Epithelial cell of prostate (primary cell): ENCODE measurements around the gene KIF9.
"Not testable (repeated sequence)": the region's sequence is repeated elsewhere in the genome, so short reads cannot be mapped to it uniquely, and the experiment has no call there.

Experiments
- DNase-seq: peaks from one replicate; pipeline ENCODE4 v3.0.0-alpha.2; 2011; ENCODE audit warnings: low read depth, low spot score
- H3K27ac ChIP-seq: fragments of 450-650 bp; 2 replicates; pipeline ENCODE4 v1.5.1; 2017; ENCODE audit warnings: mild to moderate bottlenecking

Gene KIF9

GRCh38 chr3:47197287-47197686 lies 85.3 kb downstream of the KIF9 start:
- DNase-seq, result no peak
- H3K27ac ChIP-seq, result no peak overlapping the region

GRCh38 chr3:47194994-47195393 lies 87.6 kb downstream of the KIF9 start:
- no peak overlapping the region for H3K27ac ChIP-seq
- no peak for DNase-seq

GRCh38 chr3:47193871-47194859 lies 88.4 kb downstream of the KIF9 start:
- no peak for DNase-seq
- no peak overlapping the region for H3K27ac ChIP-seq

GRCh38 chr3:47186285-47186684 lies 96.3 kb downstream of the KIF9 start:
- DNase-seq, result no peak
- no peak overlapping the region for H3K27ac ChIP-seq

- DNase-seq, H3K27ac ChIP-seq: not testable (repeated sequence)
Observed at GRCh38 chr3:47181685-47182084, 100.9 kb downstream of the KIF9 start.

- not testable (repeated sequence) for H3K27ac ChIP-seq, DNase-seq
Observed at GRCh38 chr3:47180011-47180410, 102.6 kb downstream of the KIF9 start.
